Breast epithelium (tissue), 3 donors: Measurements from ENCODE around the gene C22orf31.

Source experiments
- CTCF ChIP-seq, 3 donors: fragments of 450-650 bp; IDR thresholded peaks; one replicate each; pipeline ENCODE4 v1.5.1; 2016 to 2017; ENCODE audit warnings: antibody characterized with exemption in 3 of 3, mild to moderate bottlenecking in 3 of 3, moderate library complexity in 3 of 3
- POLR2A ChIP-seq: fragments of 450-650 bp; IDR thresholded peaks from one replicate; pipeline ENCODE4 v1.6.1; 2016; ENCODE audit warnings: antibody characterized with exemption, mild to moderate bottlenecking, moderate library complexity
- POLR2AphosphoS5 ChIP-seq, 3 donors: sonication (generic); formaldehyde crosslinking; IDR thresholded peaks; one replicate each; pipeline ENCODE4 v1.6.1; 2017; ENCODE audit warnings: antibody characterized with exemption in 3 of 3

DNA sequence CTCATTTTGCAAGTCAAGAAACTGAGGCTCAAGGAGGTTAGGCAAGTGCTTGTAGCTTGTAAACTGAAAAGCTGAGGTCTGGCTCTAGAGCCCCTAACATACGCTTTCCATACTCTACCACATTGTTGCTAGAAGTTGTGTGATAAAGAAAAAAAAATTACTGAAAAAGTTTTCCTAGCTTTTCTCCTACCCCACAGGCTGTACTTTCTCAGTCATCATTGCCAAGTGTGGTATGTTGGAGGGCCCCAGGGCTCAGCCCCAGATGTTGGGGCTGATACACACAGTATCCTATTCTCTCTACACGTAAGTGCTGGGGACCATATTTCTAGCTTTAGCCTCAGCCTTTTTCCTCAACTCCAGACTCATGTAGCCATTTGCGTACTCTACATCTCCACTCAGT is 27.2 kb upstream of the C22orf31 start:
- TF ChIP-seq POLR2A, result no peak
- TF ChIP-seq POLR2AphosphoS5 (IDR thresholded peaks at IDR 0.05), result no peak
- no peak for TF ChIP-seq CTCF (IDR thresholded peaks at IDR 0.05)
